Measurements from ENCODE around the gene RXRA. TPM values are rescaled to one million over a fixed set of nuclear protein-coding genes. Genes with fewer than 3 reads are reported as not detected.
A peak's percentile ranks its signal among the peaks of the same experiment; 100 is the strongest.

The RXRA gene
- total and polyA plus RNA-seq, 4 experiments from 2014 or later, result 1.0 to 11.9 (median 6.4) TPM

- Mint-ChIP-seq H3K36me3 (peaks cover 0 to 1% of the 10 kb centered on the region in 2 donors), H3K9me3 (no peaks in the 10 kb centered on the region), H3K27ac (no peak overlapping the region), H3K4me1 (peaks cover 8 to 39% (median 22%) of the 10 kb centered on the region in 4 donors), H3K4me3 (no peak overlapping the region), H3K27me3 (no peaks in the 10 kb centered on the region)
- Histone ChIP-seq H3K4me3 (ENCODE audit: low read length in 2 of 2) (no peak overlapping the region), H3K4me1 (ENCODE audit: insufficient read depth, low read length) (peaks cover 25% of the 10 kb centered on the region), H3K9me3 (ENCODE audit: control insufficient read depth in 1 of 2, low read length in 2 of 2) (no peaks in the 10 kb centered on the region), H3K27me3 (ENCODE audit: insufficient read depth, low read length) (no peaks in the 10 kb centered on the region), H3K36me3 (ENCODE audit: insufficient read depth, low read length) (no peaks in the 10 kb centered on the region), H3K27ac (ENCODE audit: low read depth, low read length) (no peak overlapping the region)
- no peak for DNase-seq
- CTCF ChIA-PET (ENCODE audit: partially characterized antibody), result no interaction called here
- intact Hi-C loops (cut with micrococcal nuclease), result no loop called here
- POLR2A ChIA-PET (ENCODE audit: partially characterized antibody), result no interaction called here
Observed at GRCh38 chr9:134410835-134411217, 84.6 kb downstream of the RXRA start.

GRCh38 chr9:134411440-134412297 lies 85.4 kb downstream of the RXRA start:
- POLR2A ChIA-PET (ENCODE audit: partially characterized antibody), result interaction anchor here (0.9 kb wide), 1 partner anchor 15 kb away, joined by 3 read pairs; no protein-coding TSS in a partner anchor
- H3K4me1 Mint-ChIP-seq, result peaks cover 6 to 32% (median 18%) of the 10 kb centered on the region in 4 donors
- CTCF ChIA-PET (ENCODE audit: partially characterized antibody), result no interaction called here
- intact Hi-C loops (cut with micrococcal nuclease), result no loop called here
- no peak overlapping the region for H3K27ac ChIP-seq (ENCODE audit: low read depth, low read length)
- no peaks in the 10 kb centered on the region for H3K9me3 Mint-ChIP-seq
- H3K27ac Mint-ChIP-seq, result no peak overlapping the region
- no peak overlapping the region for H3K4me3 Mint-ChIP-seq
- H3K4me1 ChIP-seq (ENCODE audit: insufficient read depth, low read length), result peaks cover 16% of the 10 kb centered on the region
- H3K27me3 ChIP-seq (ENCODE audit: insufficient read depth, low read length), result no peaks in the 10 kb centered on the region
- H3K36me3 ChIP-seq (ENCODE audit: insufficient read depth, low read length), result no peaks in the 10 kb centered on the region
- peaks cover 0 to 2% of the 10 kb centered on the region in 2 donors for H3K36me3 Mint-ChIP-seq
- H3K9me3 ChIP-seq (ENCODE audit: control insufficient read depth in 1 of 2, low read length in 2 of 2), result no peaks in the 10 kb centered on the region
- H3K4me3 ChIP-seq (ENCODE audit: low read length in 2 of 2), result no peak overlapping the region
- no peaks in the 10 kb centered on the region for H3K27me3 Mint-ChIP-seq
- no peak for DNase-seq

- no peaks in the 10 kb centered on the region for H3K9me3 ChIP-seq (ENCODE audit: control insufficient read depth in 1 of 2, low read length in 2 of 2)
- peaks cover 0 to 2% of the 10 kb centered on the region in 2 donors for H3K36me3 Mint-ChIP-seq
- no peak overlapping the region for H3K27ac Mint-ChIP-seq
- H3K36me3 ChIP-seq (ENCODE audit: insufficient read depth, low read length), result no peaks in the 10 kb centered on the region
- no peak overlapping the region for H3K4me3 Mint-ChIP-seq
- no peaks in the 10 kb centered on the region for H3K27me3 ChIP-seq (ENCODE audit: insufficient read depth, low read length)
- no peaks in the 10 kb centered on the region for H3K9me3 Mint-ChIP-seq
- no peaks in the 10 kb centered on the region for H3K27me3 Mint-ChIP-seq
- peaks cover 10% of the 10 kb centered on the region for H3K4me1 ChIP-seq (ENCODE audit: insufficient read depth, low read length)
- CTCF ChIA-PET (ENCODE audit: partially characterized antibody), result no interaction called here
- intact Hi-C loops (cut with micrococcal nuclease), result no loop called here
- POLR2A ChIA-PET (ENCODE audit: partially characterized antibody), result interaction anchor here (0.9 kb wide), 1 partner anchor 15 kb away, joined by 3 read pairs; no protein-coding TSS in a partner anchor
- peaks cover 5 to 25% (median 13%) of the 10 kb centered on the region in 4 donors for H3K4me1 Mint-ChIP-seq
- no peak overlapping the region for H3K27ac ChIP-seq (ENCODE audit: low read depth, low read length)
- no peak for DNase-seq
- no peak overlapping the region for H3K4me3 ChIP-seq (ENCODE audit: low read length in 2 of 2)
Observed at GRCh38 chr9:134412298-134412711, 86.0 kb downstream of the RXRA start.

GRCh38 chr9:134413112-134413715 lies 87.0 kb downstream of the RXRA start:
- Histone ChIP-seq H3K27ac (ENCODE audit: low read depth, low read length) (no peak overlapping the region), H3K9me3 (ENCODE audit: control insufficient read depth in 1 of 2, low read length in 2 of 2) (no peaks in the 10 kb centered on the region), H3K36me3 (ENCODE audit: insufficient read depth, low read length) (no peaks in the 10 kb centered on the region), H3K4me3 (ENCODE audit: low read length in 2 of 2) (no peak overlapping the region), H3K4me1 (ENCODE audit: insufficient read depth, low read length) (peaks cover under 1% of the 10 kb centered on the region), H3K27me3 (ENCODE audit: insufficient read depth, low read length) (no peaks in the 10 kb centered on the region)
- Mint-ChIP-seq H3K27ac (peak overlapping the region in 2 of 7 donors; percentile 8 to 61), H3K36me3 (peaks cover 0 to 2% of the 10 kb centered on the region in 2 donors), H3K9me3 (no peaks in the 10 kb centered on the region), H3K4me3 (no peak overlapping the region), H3K27me3 (no peaks in the 10 kb centered on the region), H3K4me1 (peaks cover 5 to 16% (median 10%) of the 10 kb centered on the region in 4 donors)
- DNase-seq, result no peak
- intact Hi-C loops (cut with micrococcal nuclease), result no loop called here
- ChIA-PET CTCF (ENCODE audit: partially characterized antibody) (no interaction called here), POLR2A (ENCODE audit: partially characterized antibody) (no interaction called here)

- no peaks in the 10 kb centered on the region for H3K9me3 Mint-ChIP-seq
- Histone ChIP-seq H3K4me3 (ENCODE audit: low read length in 2 of 2) (no peak overlapping the region), H3K36me3 (ENCODE audit: insufficient read depth, low read length) (no peaks in the 10 kb centered on the region), H3K27me3 (ENCODE audit: insufficient read depth, low read length) (no peaks in the 10 kb centered on the region), H3K27ac (ENCODE audit: low read depth, low read length) (no peak overlapping the region), H3K9me3 (ENCODE audit: control insufficient read depth in 1 of 2, low read length in 2 of 2) (no peaks in the 10 kb centered on the region), H3K4me1 (ENCODE audit: insufficient read depth, low read length) (no peaks in the 10 kb centered on the region)
- no peak for DNase-seq
- peaks cover 0 to 4% of the 10 kb centered on the region in 2 donors for H3K36me3 Mint-ChIP-seq
- no peak overlapping the region for H3K27ac Mint-ChIP-seq
- H3K27me3 Mint-ChIP-seq, result no peaks in the 10 kb centered on the region
- ChIA-PET CTCF (ENCODE audit: partially characterized antibody) (no interaction called here), POLR2A (ENCODE audit: partially characterized antibody) (interaction anchor here (0.9 kb wide), 1 partner anchor 22 kb away, joined by 3 read pairs; no protein-coding TSS in a partner anchor)
- H3K4me3 Mint-ChIP-seq, result no peak overlapping the region
- H3K4me1 Mint-ChIP-seq, result peaks cover 5 to 15% (median 10%) of the 10 kb centered on the region in 4 donors
- intact Hi-C loops (cut with micrococcal nuclease), result no loop called here
Observed at GRCh38 chr9:134413890-134414623, 87.8 kb downstream of the RXRA start.

- Mint-ChIP-seq H3K27me3 (no peaks in the 10 kb centered on the region), H3K4me3 (no peak overlapping the region), H3K9me3 (no peaks in the 10 kb centered on the region), H3K4me1 (peaks cover 4 to 11% (median 7%) of the 10 kb centered on the region in 4 donors), H3K36me3 (peaks cover 0 to 4% of the 10 kb centered on the region in 2 donors), H3K27ac (no peak overlapping the region)
- no peaks in the 10 kb centered on the region for H3K36me3 ChIP-seq (ENCODE audit: insufficient read depth, low read length)
- no peaks in the 10 kb centered on the region for H3K27me3 ChIP-seq (ENCODE audit: insufficient read depth, low read length)
- H3K4me3 ChIP-seq (ENCODE audit: low read length in 2 of 2), result no peak overlapping the region
- ChIA-PET POLR2A (ENCODE audit: partially characterized antibody) (no interaction called here), CTCF (ENCODE audit: partially characterized antibody) (no interaction called here)
- intact Hi-C loops (cut with micrococcal nuclease), result no loop called here
- no peak overlapping the region for H3K27ac ChIP-seq (ENCODE audit: low read depth, low read length)
- H3K4me1 ChIP-seq (ENCODE audit: insufficient read depth, low read length), result no peaks in the 10 kb centered on the region
- DNase-seq, result no peak
- H3K9me3 ChIP-seq (ENCODE audit: control insufficient read depth in 1 of 2, low read length in 2 of 2), result no peaks in the 10 kb centered on the region
Observed at GRCh38 chr9:134414900-134415425, 88.7 kb downstream of the RXRA start.
